Mesenchymal stem cell (in vitro differentiated cells and primary cell): ENCODE data around the gene CASQ2.

ENCODE experiments used
- DNase-seq: peaks from one replicate; pipeline ENCODE4 v3.0.0-alpha.2; 2013
- H2AFZ ChIP-seq: one replicate; pipeline ENCODE4 v1.6.1; 2013; ENCODE audit warnings: low read depth, mild to moderate bottlenecking, control low read depth, inconsistent platforms, low read length, moderate library complexity
- H2AK5ac ChIP-seq: 2 replicates; pipeline ENCODE4 v1.6.1; 2013; ENCODE audit warnings: low read length, moderate library complexity, mild to moderate bottlenecking, inconsistent platforms; ENCODE audit not compliant: severe bottlenecking
- H2BK120ac ChIP-seq: one replicate; pipeline ENCODE4 v1.6.1; 2013; ENCODE audit warnings: low read depth, mild to moderate bottlenecking, inconsistent platforms, low read length, moderate library complexity
- H2BK12ac ChIP-seq, 2 experiments: one replicate each; pipeline ENCODE4 v1.6.1; 2013; ENCODE audit warnings: inconsistent platforms in 2 of 2, low read length in 2 of 2, mild to moderate bottlenecking in 2 of 2, moderate library complexity in 2 of 2, control low read depth in 1 of 2
- H2BK15ac ChIP-seq: one replicate; pipeline ENCODE4 v1.6.1; 2013; ENCODE audit warnings: mild to moderate bottlenecking, low read depth, inconsistent platforms; ENCODE audit not compliant: poor library complexity, severe bottlenecking
- H2BK5ac ChIP-seq: 2 replicates; pipeline ENCODE4 v1.6.1; 2013; ENCODE audit warnings: low read depth, mild to moderate bottlenecking, low read length, control low read depth, inconsistent platforms; ENCODE audit not compliant: poor library complexity, severe bottlenecking
- H3K14ac ChIP-seq, 2 experiments: one replicate each; pipeline ENCODE4 v1.6.1; 2013; ENCODE audit warnings: inconsistent platforms in 2 of 2, low read length in 2 of 2, control low read depth in 1 of 2, mild to moderate bottlenecking in 1 of 2, moderate library complexity in 1 of 2
- H3K18ac ChIP-seq, 2 experiments: one replicate each; pipeline ENCODE4 v1.6.1; 2013; ENCODE audit warnings: inconsistent platforms in 2 of 2, low read length in 2 of 2, control low read depth in 1 of 2, low read depth in 1 of 2, mild to moderate bottlenecking in 1 of 2
- H3K23ac ChIP-seq, 2 experiments: one replicate each; pipeline ENCODE4 v1.6.1; 2013; ENCODE audit warnings: inconsistent platforms in 2 of 2, low read length in 2 of 2, mild to moderate bottlenecking in 2 of 2, moderate library complexity in 2 of 2, control low read depth in 1 of 2
- H3K27ac ChIP-seq: 2 replicates; pipeline ENCODE4 v1.5.1; 2013; ENCODE audit warnings: mild to moderate bottlenecking, moderate library complexity, low read length, control low read depth, inconsistent platforms; ENCODE audit not compliant: poor library complexity, severe bottlenecking
- H3K27me3 ChIP-seq, 2 experiments: 2 replicates each; pipeline versions ENCODE4 v1.6.1 to v1.7.0; 2013; ENCODE audit warnings: low read length in 2 of 2, mild to moderate bottlenecking in 2 of 2, moderate library complexity in 2 of 2, control low read depth in 1 of 2, inconsistent platforms in 1 of 2; ENCODE audit not compliant: control insufficient read depth in 1 of 2, insufficient read depth in 1 of 2
- H3K36me3 ChIP-seq, 2 experiments: 2 replicates each; pipeline versions ENCODE4 v1.6.1 to v1.7.0; 2013; ENCODE audit warnings: low read length in 2 of 2, control low read depth in 1 of 2, inconsistent platforms in 1 of 2, low read depth in 1 of 2, mild to moderate bottlenecking in 1 of 2; ENCODE audit not compliant: insufficient read depth in 2 of 2, control insufficient read depth in 1 of 2
- H3K4ac ChIP-seq, 2 experiments: one replicate each; pipeline ENCODE4 v1.6.1; 2013; ENCODE audit warnings: inconsistent platforms in 2 of 2, low read length in 2 of 2, mild to moderate bottlenecking in 2 of 2, moderate library complexity in 2 of 2, control low read depth in 1 of 2, low read depth in 1 of 2
- H3K4me1 ChIP-seq: 2 replicates; pipeline ENCODE4 v1.6.1; 2013; ENCODE audit warnings: low read depth, low read length, control low read depth; ENCODE audit not compliant: control insufficient read depth, insufficient read depth
- H3K4me2 ChIP-seq: 2 replicates; pipeline ENCODE4 v1.6.1; 2013; ENCODE audit warnings: low read length, mild to moderate bottlenecking, inconsistent platforms; ENCODE audit not compliant: poor library complexity, severe bottlenecking
- H3K4me3 ChIP-seq, 2 experiments: 2 replicates each; pipeline versions ENCODE4 v1.5.1 to v1.7.0; 2013; ENCODE audit warnings: low read length in 2 of 2, mild to moderate bottlenecking in 2 of 2, control low read depth in 1 of 2, low read depth in 1 of 2; ENCODE audit not compliant: insufficient read depth in 1 of 2
- H3K79me1 ChIP-seq: replicated peaks from 2 replicates; pipeline ENCODE4 v1.6.1; 2013; ENCODE audit warnings: mild to moderate bottlenecking, control low read depth, low read length, inconsistent platforms; ENCODE audit not compliant: poor library complexity, severe bottlenecking
- H3K9ac ChIP-seq: 2 replicates; pipeline ENCODE4 v1.7.0; 2013; ENCODE audit warnings: mild to moderate bottlenecking, low read length, moderate library complexity
- H3K9me3 ChIP-seq: 2 replicates; pipeline ENCODE4 v1.7.0; 2013; ENCODE audit warnings: mild to moderate bottlenecking, low read length; ENCODE audit not compliant: control insufficient read depth
- H4K8ac ChIP-seq: one replicate; pipeline ENCODE4 v1.6.1; 2013; ENCODE audit warnings: inconsistent platforms, mild to moderate bottlenecking, low read length, moderate library complexity
- H4K91ac ChIP-seq: one replicate; pipeline ENCODE4 v1.6.1; 2013; ENCODE audit warnings: mild to moderate bottlenecking, low read length, inconsistent platforms
- WGBS: methylation state at CpG from one replicate; pipeline ENCODE4 v1.1.7; 2013; ENCODE audit warnings: mixed read lengths; 5-methylcytosine and 5-hydroxymethylcytosine counted together

CASQ2 gene

DNA sequence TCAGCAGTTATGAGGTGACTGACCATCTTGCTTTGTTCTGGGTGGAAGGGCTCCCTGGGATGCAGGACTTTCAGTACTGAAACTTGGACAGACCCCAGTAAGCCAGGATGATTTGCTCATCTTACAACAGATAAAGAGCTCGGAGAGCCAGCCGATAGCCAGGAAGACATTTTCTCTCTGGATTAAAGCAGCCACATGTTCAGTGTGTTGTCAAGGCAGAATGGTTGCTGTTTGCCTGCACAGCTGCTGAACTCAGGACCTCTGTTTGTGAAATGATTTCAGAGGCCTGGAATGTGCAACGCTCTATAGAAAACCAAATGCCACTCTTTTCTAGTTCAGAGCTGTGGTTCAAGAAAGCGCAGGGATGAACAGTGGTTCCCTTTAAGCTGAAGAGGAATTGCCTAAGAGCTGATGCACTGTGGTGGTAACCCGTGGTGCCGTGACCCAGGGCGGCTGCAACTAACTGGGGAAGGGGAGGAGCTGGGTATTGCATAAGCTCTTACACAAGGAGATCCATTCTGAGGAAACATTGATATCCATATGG lies 40.7 kb downstream of the CASQ2 start:
- WGBS: 6% methylated on average over 7 of the region's 7 CpGs
- Histone ChIP-seq H3K27ac (peak overlapping the region; percentile 70), H3K4me2 (peak overlapping the region; percentile 58)

DNA sequence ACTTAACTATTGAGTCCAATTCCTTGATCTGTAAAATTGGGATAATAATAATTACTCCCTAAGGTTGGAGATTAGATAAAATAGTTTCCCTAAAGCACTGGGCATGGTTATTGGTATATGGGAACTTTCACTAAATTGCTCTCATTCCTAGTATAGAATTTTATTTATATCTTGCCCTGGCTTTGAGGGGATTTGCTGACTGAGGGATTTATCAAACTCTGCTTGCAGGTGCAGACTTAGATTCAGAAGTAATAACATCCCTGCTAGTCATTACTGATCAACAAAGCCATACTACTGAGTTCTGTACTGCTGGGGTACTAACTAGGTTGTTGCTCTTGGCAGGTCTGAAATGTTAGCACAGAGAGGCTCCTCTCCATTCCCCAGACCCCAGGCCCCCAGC lies 41.9 kb downstream of the CASQ2 start:
- no peak overlapping the region for H3K4me2 ChIP-seq
- no peak overlapping the region for H3K18ac ChIP-seq
- no peak overlapping the region for H2AFZ ChIP-seq
- no peak overlapping the region for H3K27ac ChIP-seq
- no peaks in the 10 kb centered on the region for H3K79me1 ChIP-seq
- no peak overlapping the region for H4K8ac ChIP-seq
- H2BK15ac ChIP-seq: no peak overlapping the region
- no peaks in the 10 kb centered on the region for H3K27me3 ChIP-seq
- H4K91ac ChIP-seq: no peak overlapping the region
- H3K4me1 ChIP-seq: peaks cover 4% of the 10 kb centered on the region
- H3K14ac ChIP-seq: no peak overlapping the region
- no peak for DNase-seq
- H3K23ac ChIP-seq: no peak overlapping the region
- H3K9me3 ChIP-seq: no peaks in the 10 kb centered on the region
- no peaks in the 10 kb centered on the region for H3K36me3 ChIP-seq
- no peak overlapping the region for H3K4me3 ChIP-seq
- no peak overlapping the region for H3K4ac ChIP-seq
- H3K9ac ChIP-seq: no peak overlapping the region
- no peak overlapping the region for H2BK12ac ChIP-seq
- no peak overlapping the region for H2AK5ac ChIP-seq
- H2BK120ac ChIP-seq: no peak overlapping the region
- no peak overlapping the region for H2BK5ac ChIP-seq

More for the DNA sequence above, 40.7 kb downstream of the CASQ2 start:
- peak; percentile 99 for DNase-seq
- Histone ChIP-seq H4K91ac (no peak overlapping the region), H2BK15ac (peak overlapping the region; percentile 40), H3K23ac (no peak overlapping the region), H3K9me3 (no peaks in the 10 kb centered on the region), H2AFZ (peak overlapping the region; percentile 8), H3K4me3 (peak overlapping the region in 1 of 2 experiments; percentile 56), H4K8ac (peak overlapping the region; percentile 63), H3K9ac (peak overlapping the region; percentile 84), H3K36me3 (no peaks in the 10 kb centered on the region), H2AK5ac (no peak overlapping the region), H3K79me1 (no peaks in the 10 kb centered on the region), H2BK12ac (no peak overlapping the region), H2BK5ac (peak overlapping the region; percentile 24), H3K4ac (no peak overlapping the region), H3K27me3 (no peaks in the 10 kb centered on the region), H3K14ac (no peak overlapping the region), H3K4me1 (peaks cover 4% of the 10 kb centered on the region), H3K18ac (peak overlapping the region; percentile 45 to 46), H2BK120ac (no peak overlapping the region)

DNA sequence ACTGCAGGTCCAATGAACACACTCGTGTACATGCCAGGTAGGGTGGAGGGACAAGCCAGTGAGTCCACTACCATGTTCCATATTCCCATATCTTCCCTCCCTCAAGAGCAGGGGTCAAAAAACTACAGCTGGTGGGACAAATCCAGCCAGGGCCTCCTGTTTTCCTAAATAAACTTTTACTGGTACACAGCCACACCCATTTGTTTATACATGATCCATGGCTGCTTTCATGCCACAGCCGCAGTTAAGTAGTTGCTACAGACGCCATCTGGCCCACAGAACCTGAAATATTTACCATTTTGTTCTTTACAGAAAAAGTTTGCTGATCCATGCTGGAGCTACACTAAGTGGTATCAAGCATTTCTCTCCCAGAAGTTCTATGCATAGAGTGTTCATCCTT lies 42.4 kb downstream of the CASQ2 start:
- Histone ChIP-seq H3K36me3 (no peaks in the 10 kb centered on the region), H3K4ac (no peak overlapping the region), H2BK15ac (no peak overlapping the region), H2BK5ac (no peak overlapping the region), H3K4me2 (no peak overlapping the region), H3K4me1 (peaks cover 4% of the 10 kb centered on the region), H2AK5ac (no peak overlapping the region), H3K18ac (no peak overlapping the region), H3K14ac (no peak overlapping the region), H3K27me3 (no peaks in the 10 kb centered on the region), H4K91ac (no peak overlapping the region), H2BK120ac (no peak overlapping the region), H2BK12ac (peak overlapping the region in 1 of 2 experiments; percentile 23), H3K27ac (no peak overlapping the region), H2AFZ (no peak overlapping the region), H3K9ac (no peak overlapping the region), H3K79me1 (no peaks in the 10 kb centered on the region), H4K8ac (no peak overlapping the region), H3K9me3 (no peaks in the 10 kb centered on the region), H3K4me3 (no peak overlapping the region), H3K23ac (no peak overlapping the region)
- 29% methylated on average over 3 of the region's 3 CpGs for WGBS
- DNase-seq: peak; percentile 52

DNA sequence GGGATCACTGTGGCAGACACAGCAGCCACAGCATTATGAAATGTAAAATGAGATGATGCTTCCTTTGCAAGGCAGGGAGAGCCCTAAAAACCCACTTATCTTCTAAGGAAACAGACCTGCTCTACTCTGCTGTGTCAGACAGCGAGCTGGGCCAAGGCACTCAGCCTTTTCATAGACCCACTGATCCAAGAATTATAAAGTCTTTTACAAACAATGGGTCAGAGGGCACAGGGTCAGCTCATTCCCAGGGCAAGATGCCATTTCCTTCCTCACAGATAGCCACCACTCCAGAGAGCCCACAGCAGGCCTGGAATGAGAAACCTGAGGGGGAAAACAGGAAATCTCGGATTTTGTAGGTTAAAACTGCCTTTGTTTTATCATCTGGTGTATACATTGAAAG lies 42.9 kb downstream of the CASQ2 start:
- H3K4me3 ChIP-seq: no peak overlapping the region
- H2AFZ ChIP-seq: no peak overlapping the region
- H3K23ac ChIP-seq: no peak overlapping the region
- no peak overlapping the region for H2BK15ac ChIP-seq
- peak; percentile 18 for DNase-seq
- H3K79me1 ChIP-seq: no peaks in the 10 kb centered on the region
- no peak overlapping the region for H2AK5ac ChIP-seq
- no peak overlapping the region for H3K4me2 ChIP-seq
- peak overlapping the region; percentile 2 for H2BK120ac ChIP-seq
- H2BK12ac ChIP-seq: no peak overlapping the region
- H3K27me3 ChIP-seq: no peaks in the 10 kb centered on the region
- H3K18ac ChIP-seq: no peak overlapping the region
- peaks cover 4% of the 10 kb centered on the region for H3K4me1 ChIP-seq
- no peak overlapping the region for H3K9ac ChIP-seq
- H3K4ac ChIP-seq: peak overlapping the region in 1 of 2 experiments; percentile 17
- no peak overlapping the region for H4K8ac ChIP-seq
- no peak overlapping the region for H4K91ac ChIP-seq
- no peaks in the 10 kb centered on the region for H3K36me3 ChIP-seq
- H3K27ac ChIP-seq: no peak overlapping the region
- no peak overlapping the region for H3K14ac ChIP-seq
- 28% methylated on average over 2 of the region's 2 CpGs for WGBS
- H3K9me3 ChIP-seq: no peaks in the 10 kb centered on the region
- H2BK5ac ChIP-seq: no peak overlapping the region
